PFSK-1 (cell line): ENCODE data around the gene L3MBTL4.

Experiments
- FOXP2 ChIP-seq: optimal IDR thresholded peaks from 2 replicates; pipeline ENCODE3; 2011; ENCODE audit warnings: borderline replicate concordance, control low read depth, inconsistent platforms; ENCODE audit not compliant: insufficient read depth; ENCODE audit errors: extremely low read length, extremely low read depth
- POLR2AphosphoS5 ChIP-seq: IDR thresholded peaks from 2 replicates; pipeline ENCODE4 v1.6.1; 2012; ENCODE audit warnings: low read depth, mild to moderate bottlenecking, control low read depth, low read length, moderate library complexity
- TAF1 ChIP-seq: IDR thresholded peaks from 2 replicates; pipeline ENCODE4 v1.6.1; 2012; ENCODE audit warnings: low read length, control low read depth, borderline replicate concordance; ENCODE audit not compliant: insufficient read depth

DNA sequence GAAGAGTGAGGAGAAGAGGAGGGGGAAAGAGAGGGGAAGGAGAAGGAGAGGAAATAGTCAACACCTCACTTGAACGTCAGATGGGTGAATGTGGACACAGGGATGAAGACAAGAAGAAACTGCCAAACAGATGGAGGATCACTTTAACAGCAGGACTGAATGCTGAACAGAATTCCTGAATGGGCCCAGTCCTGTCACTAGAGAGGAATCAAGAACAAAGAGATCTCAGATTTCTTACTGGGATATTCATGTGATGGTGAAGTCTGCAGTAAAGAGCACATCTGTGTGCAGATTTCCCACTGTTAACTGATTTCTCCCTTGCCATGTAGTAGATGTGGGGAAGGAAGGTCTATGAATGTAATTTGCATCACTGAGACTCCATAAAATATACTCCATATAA lies 135.4 kb downstream of the L3MBTL4 start:
- no peak for TF ChIP-seq POLR2AphosphoS5
- TF ChIP-seq TAF1: no peak
- no peak for TF ChIP-seq FOXP2
